HepG2 (cell line): ENCODE data around the gene C11orf68. TPM values are rescaled to one million over a fixed set of nuclear protein-coding genes. Genes with fewer than 3 reads are reported as not detected.

Experiments
- CHD4 ChIP-seq: fragments of 200-600 bp; sonication (generic); IDR thresholded peaks from 2 replicates; pipeline ENCODE4 v1.7.0; 2017; ENCODE audit warnings: mild to moderate bottlenecking, low read length, borderline replicate concordance
- FOXM1 ChIP-seq: sonication (generic); formaldehyde crosslinking; IDR thresholded peaks from 2 replicates; pipeline ENCODE4 v1.5.0; 2020; ENCODE audit warnings: missing genetic modification reagents
- KMT2B ChIP-seq: IDR thresholded peaks from 2 replicates; pipeline ENCODE4 v1.6.1; 2016; ENCODE audit warnings: missing genetic modification reagents, missing compliant biosample characterization
- NBN ChIP-seq: fragments of 450-650 bp; conservative IDR thresholded peaks from 2 replicates; pipeline ENCODE4 v1.6.1; 2017
- NFE2L2 ChIP-seq: fragments of 150-350 bp; IDR thresholded peaks from 2 replicates; pipeline ENCODE4 v1.6.1; 2014; ENCODE audit warnings: low read length
- NR3C1 ChIP-seq: sonication (generic); formaldehyde crosslinking; IDR thresholded peaks from 2 replicates; pipeline ENCODE4 v1.4.0; 2020; ENCODE audit warnings: missing genetic modification reagents
- YEATS2 ChIP-seq: sonication (generic); formaldehyde crosslinking; IDR thresholded peaks from 2 replicates; pipeline ENCODE4 v1.4.0; 2020; ENCODE audit warnings: missing genetic modification reagents, borderline replicate concordance
- ZBTB3 ChIP-seq: sonication (generic); formaldehyde crosslinking; IDR thresholded peaks from 2 replicates; pipeline ENCODE4 v1.4.0; 2020; ENCODE audit warnings: low read depth, mild to moderate bottlenecking, moderate library complexity, missing genetic modification reagents, borderline replicate concordance
- ZIK1 ChIP-seq: sonication (generic); formaldehyde crosslinking; IDR thresholded peaks from 2 replicates; pipeline ENCODE4 v1.5.0; 2020; ENCODE audit warnings: mild to moderate bottlenecking, low read depth, missing genetic modification reagents, borderline replicate concordance
- ZNF124 ChIP-seq: sonication (generic); formaldehyde crosslinking; IDR thresholded peaks from 2 replicates; pipeline ENCODE4 v1.4.0; 2020; ENCODE audit warnings: missing genetic modification reagents
- ZNF20 ChIP-seq: sonication (generic); formaldehyde crosslinking; IDR thresholded peaks from 2 replicates; pipeline ENCODE4 v1.4.0; 2020; ENCODE audit warnings: mild to moderate bottlenecking, moderate library complexity, missing genetic modification reagents
- ZNF720 ChIP-seq: sonication (generic); formaldehyde crosslinking; IDR thresholded peaks from 2 replicates; pipeline ENCODE4 v1.4.0; 2020; ENCODE audit warnings: missing genetic modification reagents
- ZNF788 ChIP-seq: sonication (generic); formaldehyde crosslinking; IDR thresholded peaks from 2 replicates; pipeline ENCODE4 v1.5.0; 2020; ENCODE audit warnings: mild to moderate bottlenecking, missing genetic modification reagents, borderline replicate concordance
- ZZZ3 ChIP-seq: sonication (generic); formaldehyde crosslinking; IDR thresholded peaks from 2 replicates; pipeline ENCODE4 v1.4.0; 2020; ENCODE audit warnings: missing genetic modification reagents, mild to moderate bottlenecking, borderline replicate concordance
- polyA plus RNA-seq, 8 experiments: library from polyadenylated mRNA; depleted of rRNA in 3 of 8; stranded (reverse) in 7 of 8; unstranded in 1 of 8; fragments of >200 nt; fragmentation: Illumina TruSeq in 4 of 8; extraction: Trizol in 4 of 8; gene quantifications; 2 replicates each; pipeline versions ENCODE4 v1.2.1 to v1.2.3, GENCODE V29; 2011 to 2016; ENCODE audit warnings: low read depth in 4 of 8, missing spikeins in 1 of 8, mixed read lengths in 1 of 8; ENCODE audit not compliant: insufficient read depth in 1 of 8
- total RNA-seq, 5 experiments: library from RNA; depleted of rRNA; stranded (reverse); fragments of >200 nt; fragmentation: Illumina TruSeq; extraction: Trizol; gene quantifications; 2 replicates each; pipeline ENCODE4 v1.2.3, GENCODE V29; 2016; ENCODE audit warnings: low read depth in 1 of 5
- TF ChIP-seq, protein P1 (sequence below): sonication (generic); formaldehyde crosslinking; conservative IDR thresholded peaks from 2 replicates; pipeline ENCODE4 v1.4.0; 2020; ENCODE audit warnings: mild to moderate bottlenecking, missing genetic modification reagents, moderate library complexity
- TF ChIP-seq, protein P2 (sequence below): sonication (generic); formaldehyde crosslinking; IDR thresholded peaks from 2 replicates; pipeline ENCODE4 v1.5.0; 2020; ENCODE audit warnings: mild to moderate bottlenecking, missing genetic modification reagents
- TF ChIP-seq, protein P3 (sequence below): sonication (generic); formaldehyde crosslinking; IDR thresholded peaks from 2 replicates; pipeline ENCODE4 v1.4.0; 2020; ENCODE audit warnings: missing genetic modification reagents
- TF ChIP-seq, protein P4 (sequence below): conservative IDR thresholded peaks from 2 replicates; pipeline ENCODE4 v1.6.1; 2018; ENCODE audit warnings: missing genetic modification reagents

The C11orf68 gene
- total and polyA plus RNA-seq, 2 of the 13 experiments (the other 11 are each of a cell fraction or from before 2014, with no cell fraction given): 8.4 to 28.3 TPM

DNA sequence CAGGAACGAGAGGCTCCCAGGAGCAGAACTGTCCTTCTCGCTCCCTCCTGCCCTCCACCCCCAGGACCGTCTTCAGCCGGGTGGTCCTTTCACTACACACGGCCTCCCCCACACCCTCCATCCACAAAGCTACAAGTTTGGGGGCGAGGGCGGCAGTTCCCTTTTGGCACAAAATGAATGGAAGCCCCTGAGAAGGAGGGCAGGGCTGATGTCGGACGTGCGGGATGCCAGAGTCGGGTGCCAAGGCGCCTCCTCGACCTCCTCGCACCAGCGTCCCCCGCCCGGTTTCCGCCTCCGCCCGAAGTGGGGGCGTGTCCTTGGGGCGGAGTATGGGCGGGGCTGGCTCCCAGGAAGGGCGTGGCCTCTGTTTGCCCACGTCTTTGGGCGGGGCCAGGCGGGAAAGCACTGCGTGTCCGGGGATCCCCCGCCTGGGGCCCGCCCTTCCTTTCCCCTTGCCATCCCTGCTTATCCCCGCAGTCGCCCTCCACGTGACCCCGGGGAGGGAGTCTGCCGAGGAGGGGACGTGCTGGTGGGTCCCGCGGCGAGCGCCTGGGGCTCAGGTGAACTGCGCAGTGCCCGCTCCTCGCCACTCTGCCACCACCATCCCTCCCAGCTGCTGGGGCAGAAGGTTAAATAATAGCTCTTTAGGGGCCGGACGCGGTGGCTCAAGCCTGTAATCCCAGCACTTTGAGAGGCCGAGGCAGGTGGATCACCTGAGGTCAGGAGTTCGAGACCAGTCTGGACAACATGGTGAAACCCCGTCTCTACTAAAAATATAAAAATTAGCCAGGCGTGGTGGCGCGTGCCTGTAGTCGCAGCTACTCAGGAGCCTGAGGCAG lies 45.3 kb downstream of the C11orf68 start (continued):
- TF ChIP-seq, protein P1, sequence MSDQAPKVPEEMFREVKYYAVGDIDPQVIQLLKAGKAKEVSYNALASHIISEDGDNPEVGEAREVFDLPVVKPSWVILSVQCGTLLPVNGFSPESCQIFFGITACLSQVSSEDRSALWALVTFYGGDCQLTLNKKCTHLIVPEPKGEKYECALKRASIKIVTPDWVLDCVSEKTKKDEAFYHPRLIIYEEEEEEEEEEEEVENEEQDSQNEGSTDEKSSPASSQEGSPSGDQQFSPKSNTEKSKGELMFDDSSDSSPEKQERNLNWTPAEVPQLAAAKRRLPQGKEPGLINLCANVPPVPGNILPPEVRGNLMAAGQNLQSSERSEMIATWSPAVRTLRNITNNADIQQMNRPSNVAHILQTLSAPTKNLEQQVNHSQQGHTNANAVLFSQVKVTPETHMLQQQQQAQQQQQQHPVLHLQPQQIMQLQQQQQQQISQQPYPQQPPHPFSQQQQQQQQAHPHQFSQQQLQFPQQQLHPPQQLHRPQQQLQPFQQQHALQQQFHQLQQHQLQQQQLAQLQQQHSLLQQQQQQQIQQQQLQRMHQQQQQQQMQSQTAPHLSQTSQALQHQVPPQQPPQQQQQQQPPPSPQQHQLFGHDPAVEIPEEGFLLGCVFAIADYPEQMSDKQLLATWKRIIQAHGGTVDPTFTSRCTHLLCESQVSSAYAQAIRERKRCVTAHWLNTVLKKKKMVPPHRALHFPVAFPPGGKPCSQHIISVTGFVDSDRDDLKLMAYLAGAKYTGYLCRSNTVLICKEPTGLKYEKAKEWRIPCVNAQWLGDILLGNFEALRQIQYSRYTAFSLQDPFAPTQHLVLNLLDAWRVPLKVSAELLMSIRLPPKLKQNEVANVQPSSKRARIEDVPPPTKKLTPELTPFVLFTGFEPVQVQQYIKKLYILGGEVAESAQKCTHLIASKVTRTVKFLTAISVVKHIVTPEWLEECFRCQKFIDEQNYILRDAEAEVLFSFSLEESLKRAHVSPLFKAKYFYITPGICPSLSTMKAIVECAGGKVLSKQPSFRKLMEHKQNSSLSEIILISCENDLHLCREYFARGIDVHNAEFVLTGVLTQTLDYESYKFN (CRISPR knock-in tag): peak; percentile 50; the same call in 1 of the 2 replicates
- TF ChIP-seq, protein P2, sequence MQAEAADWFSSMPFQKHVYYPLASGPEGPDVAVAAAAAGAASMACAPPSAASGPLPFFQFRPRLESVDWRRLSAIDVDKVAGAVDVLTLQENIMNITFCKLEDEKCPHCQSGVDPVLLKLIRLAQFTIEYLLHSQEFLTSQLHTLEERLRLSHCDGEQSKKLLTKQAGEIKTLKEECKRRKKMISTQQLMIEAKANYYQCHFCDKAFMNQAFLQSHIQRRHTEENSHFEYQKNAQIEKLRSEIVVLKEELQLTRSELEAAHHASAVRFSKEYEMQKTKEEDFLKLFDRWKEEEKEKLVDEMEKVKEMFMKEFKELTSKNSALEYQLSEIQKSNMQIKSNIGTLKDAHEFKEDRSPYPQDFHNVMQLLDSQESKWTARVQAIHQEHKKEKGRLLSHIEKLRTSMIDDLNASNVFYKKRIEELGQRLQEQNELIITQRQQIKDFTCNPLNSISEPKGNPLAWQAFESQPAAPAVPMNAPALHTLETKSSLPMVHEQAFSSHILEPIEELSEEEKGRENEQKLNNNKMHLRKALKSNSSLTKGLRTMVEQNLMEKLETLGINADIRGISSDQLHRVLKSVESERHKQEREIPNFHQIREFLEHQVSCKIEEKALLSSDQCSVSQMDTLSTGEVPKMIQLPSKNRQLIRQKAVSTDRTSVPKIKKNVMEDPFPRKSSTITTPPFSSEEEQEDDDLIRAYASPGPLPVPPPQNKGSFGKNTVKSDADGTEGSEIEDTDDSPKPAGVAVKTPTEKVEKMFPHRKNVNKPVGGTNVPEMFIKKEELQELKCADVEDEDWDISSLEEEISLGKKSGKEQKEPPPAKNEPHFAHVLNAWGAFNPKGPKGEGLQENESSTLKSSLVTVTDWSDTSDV (CRISPR knock-in tag): peak; percentile 64; the same call in 1 of the 2 replicates
- TF ChIP-seq ZIK1 (no peak), ZNF788 (CRISPR knock-in tag) (peak; percentile 84; the same call in 1 of the 2 replicates), ZZZ3 (CRISPR knock-in tag) (no peak), ZNF720 (no peak), NR3C1 (CRISPR knock-in tag) (no peak), ZNF20 (CRISPR knock-in tag) (no peak), FOXM1 (no peak), ZBTB3 (CRISPR knock-in tag) (no peak), KMT2B (CRISPR knock-in tag) (no peak), NFE2L2 (no peak), YEATS2 (CRISPR knock-in tag) (0 out of 2 replicates have a peak, but pooled peaks have one; percentile 69), NBN (no peak), CHD4 (peak; percentile 64; the same call in 1 of the 2 replicates), ZNF124 (CRISPR knock-in tag) (no peak)
- TF ChIP-seq, protein P3, sequence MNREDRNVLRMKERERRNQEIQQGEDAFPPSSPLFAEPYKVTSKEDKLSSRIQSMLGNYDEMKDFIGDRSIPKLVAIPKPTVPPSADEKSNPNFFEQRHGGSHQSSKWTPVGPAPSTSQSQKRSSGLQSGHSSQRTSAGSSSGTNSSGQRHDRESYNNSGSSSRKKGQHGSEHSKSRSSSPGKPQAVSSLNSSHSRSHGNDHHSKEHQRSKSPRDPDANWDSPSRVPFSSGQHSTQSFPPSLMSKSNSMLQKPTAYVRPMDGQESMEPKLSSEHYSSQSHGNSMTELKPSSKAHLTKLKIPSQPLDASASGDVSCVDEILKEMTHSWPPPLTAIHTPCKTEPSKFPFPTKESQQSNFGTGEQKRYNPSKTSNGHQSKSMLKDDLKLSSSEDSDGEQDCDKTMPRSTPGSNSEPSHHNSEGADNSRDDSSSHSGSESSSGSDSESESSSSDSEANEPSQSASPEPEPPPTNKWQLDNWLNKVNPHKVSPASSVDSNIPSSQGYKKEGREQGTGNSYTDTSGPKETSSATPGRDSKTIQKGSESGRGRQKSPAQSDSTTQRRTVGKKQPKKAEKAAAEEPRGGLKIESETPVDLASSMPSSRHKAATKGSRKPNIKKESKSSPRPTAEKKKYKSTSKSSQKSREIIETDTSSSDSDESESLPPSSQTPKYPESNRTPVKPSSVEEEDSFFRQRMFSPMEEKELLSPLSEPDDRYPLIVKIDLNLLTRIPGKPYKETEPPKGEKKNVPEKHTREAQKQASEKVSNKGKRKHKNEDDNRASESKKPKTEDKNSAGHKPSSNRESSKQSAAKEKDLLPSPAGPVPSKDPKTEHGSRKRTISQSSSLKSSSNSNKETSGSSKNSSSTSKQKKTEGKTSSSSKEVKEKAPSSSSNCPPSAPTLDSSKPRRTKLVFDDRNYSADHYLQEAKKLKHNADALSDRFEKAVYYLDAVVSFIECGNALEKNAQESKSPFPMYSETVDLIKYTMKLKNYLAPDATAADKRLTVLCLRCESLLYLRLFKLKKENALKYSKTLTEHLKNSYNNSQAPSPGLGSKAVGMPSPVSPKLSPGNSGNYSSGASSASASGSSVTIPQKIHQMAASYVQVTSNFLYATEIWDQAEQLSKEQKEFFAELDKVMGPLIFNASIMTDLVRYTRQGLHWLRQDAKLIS (CRISPR knock-in tag): no peak
- TF ChIP-seq, protein P4, sequence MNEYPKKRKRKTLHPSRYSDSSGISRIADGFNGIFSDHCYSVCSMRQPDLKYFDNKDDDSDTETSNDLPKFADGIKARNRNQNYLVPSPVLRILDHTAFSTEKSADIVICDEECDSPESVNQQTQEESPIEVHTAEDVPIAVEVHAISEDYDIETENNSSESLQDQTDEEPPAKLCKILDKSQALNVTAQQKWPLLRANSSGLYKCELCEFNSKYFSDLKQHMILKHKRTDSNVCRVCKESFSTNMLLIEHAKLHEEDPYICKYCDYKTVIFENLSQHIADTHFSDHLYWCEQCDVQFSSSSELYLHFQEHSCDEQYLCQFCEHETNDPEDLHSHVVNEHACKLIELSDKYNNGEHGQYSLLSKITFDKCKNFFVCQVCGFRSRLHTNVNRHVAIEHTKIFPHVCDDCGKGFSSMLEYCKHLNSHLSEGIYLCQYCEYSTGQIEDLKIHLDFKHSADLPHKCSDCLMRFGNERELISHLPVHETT (CRISPR knock-in tag): no peak
